Measurements from ENCODE around the gene PDS5B. TPM values are rescaled to one million over a fixed set of nuclear protein-coding genes. Genes with fewer than 3 reads are reported as not detected.
A peak's percentile ranks its signal among the peaks of the same experiment; 100 is the strongest.

PDS5B gene
- total RNA-seq, 1 donor from 2014 or later, result 49.6 TPM

DNA sequence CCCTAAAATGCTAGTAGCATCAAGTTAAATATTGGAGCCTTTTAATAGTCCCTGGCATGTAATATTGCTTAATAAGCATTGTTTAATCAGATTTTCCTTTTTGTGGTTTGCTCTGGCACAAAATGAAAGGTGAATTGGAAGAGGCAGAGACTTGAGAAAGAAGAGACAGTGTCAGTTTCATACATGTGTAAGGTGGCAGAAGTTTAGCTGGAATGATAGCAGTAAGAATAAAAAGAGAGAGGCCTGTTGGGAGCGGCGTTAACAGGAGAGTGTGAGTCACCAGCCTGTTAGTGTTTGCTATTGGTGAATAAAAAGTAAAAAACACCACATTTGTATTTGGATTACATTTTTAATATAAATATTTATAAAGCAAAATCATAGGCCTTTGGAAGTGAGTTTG is 145.3 kb downstream of the PDS5B start:
- DNase-seq (no peak), ATAC-seq (no peak)
- TF ChIP-seq, protein P1, sequence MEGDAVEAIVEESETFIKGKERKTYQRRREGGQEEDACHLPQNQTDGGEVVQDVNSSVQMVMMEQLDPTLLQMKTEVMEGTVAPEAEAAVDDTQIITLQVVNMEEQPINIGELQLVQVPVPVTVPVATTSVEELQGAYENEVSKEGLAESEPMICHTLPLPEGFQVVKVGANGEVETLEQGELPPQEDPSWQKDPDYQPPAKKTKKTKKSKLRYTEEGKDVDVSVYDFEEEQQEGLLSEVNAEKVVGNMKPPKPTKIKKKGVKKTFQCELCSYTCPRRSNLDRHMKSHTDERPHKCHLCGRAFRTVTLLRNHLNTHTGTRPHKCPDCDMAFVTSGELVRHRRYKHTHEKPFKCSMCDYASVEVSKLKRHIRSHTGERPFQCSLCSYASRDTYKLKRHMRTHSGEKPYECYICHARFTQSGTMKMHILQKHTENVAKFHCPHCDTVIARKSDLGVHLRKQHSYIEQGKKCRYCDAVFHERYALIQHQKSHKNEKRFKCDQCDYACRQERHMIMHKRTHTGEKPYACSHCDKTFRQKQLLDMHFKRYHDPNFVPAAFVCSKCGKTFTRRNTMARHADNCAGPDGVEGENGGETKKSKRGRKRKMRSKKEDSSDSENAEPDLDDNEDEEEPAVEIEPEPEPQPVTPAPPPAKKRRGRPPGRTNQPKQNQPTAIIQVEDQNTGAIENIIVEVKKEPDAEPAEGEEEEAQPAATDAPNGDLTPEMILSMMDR (IDR thresholded peaks at IDR 0.05), result no peak
- no peaks in the 10 kb centered on the region for H3K9me3 ChIP-seq
- H3K27me3 ChIP-seq, result no peaks in the 10 kb centered on the region
- intact Hi-C loops (cut with DNase I), result no loop called here
- H3K27ac ChIP-seq, result no peak overlapping the region
- H3K36me3 ChIP-seq, result no peaks in the 10 kb centered on the region
- no peak overlapping the region for H3K4me3 ChIP-seq
- peaks cover 27% of the 10 kb centered on the region for H3K4me1 ChIP-seq

- no peak for ATAC-seq
- intact Hi-C loops (cut with DNase I), result no loop called here
- no peaks in the 10 kb centered on the region for H3K9me3 ChIP-seq
- TF ChIP-seq, protein P1 (IDR thresholded peaks at IDR 0.05), result no peak
- peaks cover 31% of the 10 kb centered on the region for H3K4me1 ChIP-seq
- DNase-seq, result no peak
- no peak overlapping the region for H3K4me3 ChIP-seq
- H3K36me3 ChIP-seq, result no peaks in the 10 kb centered on the region
- H3K27ac ChIP-seq, result no peak overlapping the region
- H3K27me3 ChIP-seq, result no peaks in the 10 kb centered on the region
These were observed 147.4 kb downstream of the PDS5B start for GRCh38 chr13:32733690-32734089.

GRCh38 chr13:32734511-32734910 is 148.3 kb downstream of the PDS5B start:
- no peaks in the 10 kb centered on the region for H3K9me3 ChIP-seq
- H3K27me3 ChIP-seq, result no peaks in the 10 kb centered on the region
- intact Hi-C loops (cut with DNase I), result no loop called here
- no peaks in the 10 kb centered on the region for H3K36me3 ChIP-seq
- H3K4me1 ChIP-seq, result peaks cover 31% of the 10 kb centered on the region
- H3K27ac ChIP-seq, result no peak overlapping the region
- TF ChIP-seq, protein P1 (IDR thresholded peaks at IDR 0.05), result no peak
- no peak overlapping the region for H3K4me3 ChIP-seq
- ATAC-seq (no peak), DNase-seq (no peak)

DNA sequence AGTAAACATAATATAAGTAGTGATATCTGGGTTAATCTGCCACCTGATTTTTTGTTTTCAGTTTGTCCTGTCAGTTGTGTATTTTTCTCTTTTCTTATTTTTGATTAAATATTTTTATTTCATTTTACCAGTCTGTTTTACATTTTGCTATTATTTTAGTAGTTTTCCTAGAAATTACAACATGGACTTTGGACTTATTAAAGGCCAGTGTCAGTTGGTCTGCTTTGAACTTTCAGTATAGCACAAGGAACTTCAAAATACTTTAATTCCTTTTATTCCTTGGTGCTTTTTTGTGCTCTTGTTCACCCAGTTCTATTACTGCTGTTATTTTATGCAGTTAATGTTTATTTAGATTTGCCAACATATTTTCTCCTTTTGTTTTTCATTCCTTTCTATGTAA is 149.6 kb downstream of the PDS5B start:
- no peaks in the 10 kb centered on the region for H3K9me3 ChIP-seq
- intact Hi-C loops (cut with DNase I), result no loop called here
- ATAC-seq (no peak), DNase-seq (no peak)
- H3K27me3 ChIP-seq, result no peaks in the 10 kb centered on the region
- H3K4me1 ChIP-seq, result peaks cover 28% of the 10 kb centered on the region
- H3K27ac ChIP-seq, result peak overlapping the region; percentile 81
- H3K4me3 ChIP-seq, result no peak overlapping the region
- TF ChIP-seq, protein P1 (IDR thresholded peaks at IDR 0.05), result no peak
- H3K36me3 ChIP-seq, result no peaks in the 10 kb centered on the region

DNA sequence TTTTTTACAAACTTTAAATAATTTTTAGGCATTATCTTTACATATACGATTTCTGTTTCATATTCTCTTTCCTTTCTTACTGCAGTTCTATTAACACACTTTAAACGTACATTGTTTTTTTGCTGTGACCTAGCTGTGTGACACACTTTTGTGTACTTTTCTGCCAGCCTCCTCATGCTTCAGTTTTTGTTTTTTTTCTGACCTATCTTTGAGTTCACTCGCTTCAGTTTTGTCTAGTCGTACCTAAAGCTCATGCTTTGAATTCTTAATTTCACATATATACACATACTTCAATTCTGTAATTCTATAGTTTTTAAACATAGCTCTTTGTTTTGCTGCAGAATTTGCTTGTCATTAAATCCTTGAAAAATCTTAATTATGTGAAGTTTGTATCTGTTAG is 150.4 kb downstream of the PDS5B start:
- Histone ChIP-seq H3K4me3 (peak overlapping the region; percentile 39), H3K27ac (peak overlapping the region; percentile 81), H3K4me1 (peaks cover 21% of the 10 kb centered on the region), H3K27me3 (no peaks in the 10 kb centered on the region), H3K36me3 (no peaks in the 10 kb centered on the region), H3K9me3 (no peaks in the 10 kb centered on the region)
- ATAC-seq (no peak), DNase-seq (no peak)
- intact Hi-C loops (cut with DNase I), result no loop called here
- TF ChIP-seq, protein P1 (IDR thresholded peaks at IDR 0.05), result no peak

DNA sequence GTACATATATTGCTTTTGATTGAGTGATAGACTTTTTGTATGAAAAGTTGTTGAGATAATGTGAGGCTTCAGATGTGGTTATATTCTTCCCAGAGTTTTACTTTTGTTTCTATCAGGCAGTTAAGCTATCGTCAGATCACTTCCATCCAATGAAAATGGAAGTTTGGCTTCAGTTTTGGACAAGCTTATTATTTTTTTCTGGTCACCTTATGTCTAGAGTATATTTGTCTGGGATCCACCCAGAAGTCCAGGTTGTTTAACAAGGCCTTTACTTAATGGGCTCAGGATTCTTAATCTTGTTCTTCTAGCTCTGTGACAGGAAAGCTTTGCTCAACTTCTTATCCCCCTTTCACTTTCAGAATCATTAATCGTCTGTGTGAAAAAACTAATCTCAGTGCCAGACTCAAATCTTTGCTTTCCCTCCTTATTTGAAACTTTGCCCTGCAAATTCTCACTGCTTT is 150.9 kb downstream of the PDS5B start:
- Histone ChIP-seq H3K9me3 (no peaks in the 10 kb centered on the region), H3K4me1 (peaks cover 20% of the 10 kb centered on the region), H3K36me3 (no peaks in the 10 kb centered on the region), H3K27me3 (no peaks in the 10 kb centered on the region), H3K4me3 (peak overlapping the region; percentile 39), H3K27ac (peak overlapping the region; percentile 81)
- ATAC-seq (peak; percentile 44), DNase-seq (no peak)
- TF ChIP-seq, protein P1 (IDR thresholded peaks at IDR 0.05), result no peak
- intact Hi-C loops (cut with DNase I), result no loop called here

Data from upper lobe of right lung (tissue), 1 donor.